DND-41 (cell line): ENCODE measurements around the gene HGFAC.

Experiments used
- EZH2 ChIP-seq: IDR thresholded peaks from 3 replicates; pipeline ENCODE4 v1.6.1; 2012; ENCODE audit warnings: borderline replicate concordance, low read depth, mild to moderate bottlenecking, moderate library complexity, low read length, inconsistent platforms; ENCODE audit not compliant: severe bottlenecking
- TF ChIP-seq, protein P1 (sequence below): IDR thresholded peaks from 2 replicates; pipeline ENCODE4 v1.5.1; 2012; ENCODE audit warnings: borderline replicate concordance, low read length, moderate library complexity, mild to moderate bottlenecking; ENCODE audit not compliant: poor library complexity, severe bottlenecking; ENCODE audit errors: extremely low read depth

GRCh38 chr4:3397128-3397527, 44.6 kb upstream of the HGFAC start:
- TF ChIP-seq, protein P1, sequence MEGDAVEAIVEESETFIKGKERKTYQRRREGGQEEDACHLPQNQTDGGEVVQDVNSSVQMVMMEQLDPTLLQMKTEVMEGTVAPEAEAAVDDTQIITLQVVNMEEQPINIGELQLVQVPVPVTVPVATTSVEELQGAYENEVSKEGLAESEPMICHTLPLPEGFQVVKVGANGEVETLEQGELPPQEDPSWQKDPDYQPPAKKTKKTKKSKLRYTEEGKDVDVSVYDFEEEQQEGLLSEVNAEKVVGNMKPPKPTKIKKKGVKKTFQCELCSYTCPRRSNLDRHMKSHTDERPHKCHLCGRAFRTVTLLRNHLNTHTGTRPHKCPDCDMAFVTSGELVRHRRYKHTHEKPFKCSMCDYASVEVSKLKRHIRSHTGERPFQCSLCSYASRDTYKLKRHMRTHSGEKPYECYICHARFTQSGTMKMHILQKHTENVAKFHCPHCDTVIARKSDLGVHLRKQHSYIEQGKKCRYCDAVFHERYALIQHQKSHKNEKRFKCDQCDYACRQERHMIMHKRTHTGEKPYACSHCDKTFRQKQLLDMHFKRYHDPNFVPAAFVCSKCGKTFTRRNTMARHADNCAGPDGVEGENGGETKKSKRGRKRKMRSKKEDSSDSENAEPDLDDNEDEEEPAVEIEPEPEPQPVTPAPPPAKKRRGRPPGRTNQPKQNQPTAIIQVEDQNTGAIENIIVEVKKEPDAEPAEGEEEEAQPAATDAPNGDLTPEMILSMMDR: no peak
- no peak for TF ChIP-seq EZH2
